Measurements from ENCODE around the gene TGIF2.

Gene TGIF2

DNA sequence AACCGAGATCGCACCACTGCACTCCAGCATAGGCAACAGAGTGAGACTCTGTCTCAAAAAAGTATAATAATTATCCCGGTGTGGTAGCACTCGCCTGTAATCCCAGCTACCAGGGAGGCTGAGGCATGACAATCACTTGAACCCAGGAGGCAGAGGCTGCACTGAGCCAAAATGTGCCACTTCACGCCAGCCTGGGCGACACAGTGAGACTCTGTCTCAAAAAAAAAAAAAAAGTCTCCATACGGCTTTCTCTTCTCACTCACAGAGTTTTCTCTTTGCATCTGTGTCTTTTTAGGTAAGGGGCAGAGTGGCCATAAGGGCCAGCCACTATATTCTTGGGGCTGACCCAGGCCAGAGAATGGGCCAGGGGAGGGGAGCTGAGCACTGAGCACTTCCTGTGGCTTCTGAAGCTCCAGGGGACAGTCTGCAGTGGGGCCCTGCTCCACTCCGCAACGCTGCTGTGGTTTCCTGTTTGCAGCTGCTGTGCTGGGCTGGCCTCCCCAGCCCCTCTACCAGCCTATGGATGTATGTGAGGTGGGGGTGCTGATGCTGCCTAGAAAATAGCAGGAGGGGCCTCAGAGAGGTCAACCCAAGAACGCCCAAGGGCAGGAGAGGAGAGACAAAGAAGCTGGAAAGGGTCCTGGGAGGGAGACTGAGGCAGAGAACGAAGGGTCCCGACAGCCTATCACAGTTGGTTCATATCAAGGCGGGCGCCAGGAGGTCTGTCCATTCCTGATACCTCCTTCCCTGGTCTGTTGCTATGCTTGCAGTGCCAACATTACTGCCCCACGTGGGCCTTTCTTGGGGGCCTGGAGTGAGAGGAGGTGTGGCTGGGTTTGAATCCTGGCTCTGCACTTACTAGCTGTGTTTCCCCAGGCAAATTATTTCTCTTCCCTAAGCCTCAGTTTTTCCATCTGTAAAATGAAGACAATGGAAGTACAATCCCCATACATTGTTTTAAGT lies 56.6 kb downstream of the TGIF2 start:
- H3K4me2 ChIP-seq (ENCODE audit: low read length): peak overlapping the region; percentile 58
- no peaks in the 10 kb centered on the region for H3K9me2 ChIP-seq (replicated peaks; ENCODE audit: control insufficient read depth, low read length)
- no peaks in the 10 kb centered on the region for H3K36me3 ChIP-seq (ENCODE audit: control insufficient read depth, low read length)
- no peak overlapping the region for H3K27ac ChIP-seq (ENCODE audit: low read depth, low read length)
- H3F3A ChIP-seq (ENCODE audit: control insufficient read depth, insufficient read depth): no peaks in the 10 kb centered on the region
- H4K20me1 ChIP-seq (ENCODE audit: control insufficient read depth, insufficient read depth, low read depth, low read length): no peaks in the 10 kb centered on the region
- TF ChIP-seq, protein P1, sequence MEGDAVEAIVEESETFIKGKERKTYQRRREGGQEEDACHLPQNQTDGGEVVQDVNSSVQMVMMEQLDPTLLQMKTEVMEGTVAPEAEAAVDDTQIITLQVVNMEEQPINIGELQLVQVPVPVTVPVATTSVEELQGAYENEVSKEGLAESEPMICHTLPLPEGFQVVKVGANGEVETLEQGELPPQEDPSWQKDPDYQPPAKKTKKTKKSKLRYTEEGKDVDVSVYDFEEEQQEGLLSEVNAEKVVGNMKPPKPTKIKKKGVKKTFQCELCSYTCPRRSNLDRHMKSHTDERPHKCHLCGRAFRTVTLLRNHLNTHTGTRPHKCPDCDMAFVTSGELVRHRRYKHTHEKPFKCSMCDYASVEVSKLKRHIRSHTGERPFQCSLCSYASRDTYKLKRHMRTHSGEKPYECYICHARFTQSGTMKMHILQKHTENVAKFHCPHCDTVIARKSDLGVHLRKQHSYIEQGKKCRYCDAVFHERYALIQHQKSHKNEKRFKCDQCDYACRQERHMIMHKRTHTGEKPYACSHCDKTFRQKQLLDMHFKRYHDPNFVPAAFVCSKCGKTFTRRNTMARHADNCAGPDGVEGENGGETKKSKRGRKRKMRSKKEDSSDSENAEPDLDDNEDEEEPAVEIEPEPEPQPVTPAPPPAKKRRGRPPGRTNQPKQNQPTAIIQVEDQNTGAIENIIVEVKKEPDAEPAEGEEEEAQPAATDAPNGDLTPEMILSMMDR (IDR thresholded peaks at IDR 0.05; ENCODE audit: low read depth, low read length, poor library complexity, severe bottlenecking): no peak
- no peak for TF ChIP-seq EZH2phosphoT487 (IDR thresholded peaks at IDR 0.05; ENCODE audit: borderline replicate concordance, low read length)
- peaks cover 14% of the 10 kb centered on the region for H3K4me1 ChIP-seq (ENCODE audit: control insufficient read depth, low read length)
- H3K9me3 ChIP-seq (ENCODE audit: control insufficient read depth, insufficient read depth, low read length): no peaks in the 10 kb centered on the region
- no peaks in the 10 kb centered on the region for H3K79me2 ChIP-seq (ENCODE audit: control insufficient read depth, low read length)
- no peak overlapping the region; the same call in 1 of the 2 replicates for H3K4me3 ChIP-seq (ENCODE audit: low read length)
- H3K27me3 ChIP-seq (ENCODE audit: control insufficient read depth, low read length): no peaks in the 10 kb centered on the region

DNA sequence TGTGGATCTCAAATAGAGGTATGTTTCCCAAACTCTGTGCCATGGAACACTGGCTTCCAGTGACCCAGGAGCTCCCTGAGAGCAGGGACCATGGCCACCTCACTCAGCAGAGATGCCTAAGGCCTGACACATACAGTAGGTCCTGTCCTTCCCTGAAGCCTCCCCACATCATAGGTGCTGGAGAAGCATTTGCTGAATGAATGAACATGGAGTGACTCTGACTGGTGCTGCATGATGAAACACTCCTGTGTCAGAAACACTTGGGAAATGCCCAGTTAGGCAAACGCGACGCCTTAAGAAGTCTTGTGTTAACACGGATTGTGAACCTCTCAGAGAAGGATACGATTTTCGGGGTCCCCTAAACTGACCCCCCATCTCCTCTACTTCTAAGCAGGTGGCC lies 58.2 kb downstream of the TGIF2 start:
- Histone ChIP-seq H3K27ac (ENCODE audit: low read depth, low read length) (no peak overlapping the region), H3K79me2 (ENCODE audit: control insufficient read depth, low read length) (no peaks in the 10 kb centered on the region), H4K20me1 (ENCODE audit: control insufficient read depth, insufficient read depth, low read depth, low read length) (no peaks in the 10 kb centered on the region), H3K36me3 (ENCODE audit: control insufficient read depth, low read length) (no peaks in the 10 kb centered on the region), H3F3A (ENCODE audit: control insufficient read depth, insufficient read depth) (no peaks in the 10 kb centered on the region), H3K4me3 (ENCODE audit: low read length) (no peak overlapping the region), H3K4me1 (ENCODE audit: control insufficient read depth, low read length) (peaks cover 14% of the 10 kb centered on the region), H3K27me3 (ENCODE audit: control insufficient read depth, low read length) (no peaks in the 10 kb centered on the region), H3K4me2 (ENCODE audit: low read length) (no peak overlapping the region), H3K9me2 (replicated peaks; ENCODE audit: control insufficient read depth, low read length) (no peaks in the 10 kb centered on the region), H3K9me3 (ENCODE audit: control insufficient read depth, insufficient read depth, low read length) (no peaks in the 10 kb centered on the region)
- TF ChIP-seq, protein P1 (IDR thresholded peaks at IDR 0.05; ENCODE audit: low read depth, low read length, poor library complexity, severe bottlenecking): no peak
- TF ChIP-seq EZH2phosphoT487 (IDR thresholded peaks at IDR 0.05; ENCODE audit: borderline replicate concordance, low read length): no peak

DNA sequence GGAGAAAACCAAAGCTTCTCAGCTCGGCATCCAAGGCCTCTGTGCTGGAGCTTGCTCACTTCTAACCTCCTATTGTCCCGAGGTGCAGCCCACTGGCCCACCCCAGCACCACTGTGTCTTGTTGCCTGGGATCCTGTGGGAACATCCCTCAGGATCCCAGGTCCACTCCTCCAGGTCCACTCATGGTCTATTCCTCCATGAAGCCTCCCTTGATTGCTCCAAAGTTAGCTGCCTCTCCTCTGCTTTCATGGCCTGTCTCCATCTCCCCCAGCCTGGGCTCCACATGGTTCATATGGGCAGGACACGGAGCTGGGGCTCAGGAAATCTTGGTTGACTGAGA lies 58.7 kb downstream of the TGIF2 start:
- no peak for TF ChIP-seq EZH2phosphoT487 (IDR thresholded peaks at IDR 0.05; ENCODE audit: borderline replicate concordance, low read length)
- H3K4me2 ChIP-seq (ENCODE audit: low read length): no peak overlapping the region

More for the DNA sequence above, 58.7 kb downstream of the TGIF2 start:
- H3K9me3 ChIP-seq (ENCODE audit: control insufficient read depth, insufficient read depth, low read length): no peaks in the 10 kb centered on the region
- H3K9me2 ChIP-seq (replicated peaks; ENCODE audit: control insufficient read depth, low read length): no peaks in the 10 kb centered on the region
- H3K27me3 ChIP-seq (ENCODE audit: control insufficient read depth, low read length): no peaks in the 10 kb centered on the region
- no peaks in the 10 kb centered on the region for H3K36me3 ChIP-seq (ENCODE audit: control insufficient read depth, low read length)
- H4K20me1 ChIP-seq (ENCODE audit: control insufficient read depth, insufficient read depth, low read depth, low read length): no peaks in the 10 kb centered on the region
- H3K4me1 ChIP-seq (ENCODE audit: control insufficient read depth, low read length): peaks cover 14% of the 10 kb centered on the region
- no peak overlapping the region for H3K4me3 ChIP-seq (ENCODE audit: low read length)
- H3F3A ChIP-seq (ENCODE audit: control insufficient read depth, insufficient read depth): no peaks in the 10 kb centered on the region
- H3K79me2 ChIP-seq (ENCODE audit: control insufficient read depth, low read length): no peaks in the 10 kb centered on the region
- no peak overlapping the region for H3K27ac ChIP-seq (ENCODE audit: low read depth, low read length)
